NCI-H2107 (cell line): ENCODE results near the gene ITGAX.
"Not testable (repeated sequence)": the region's sequence is repeated elsewhere in the genome, so short reads cannot be mapped to it uniquely, and the experiment has no call there.

Experiments
- DNase-seq: peaks from one replicate; lab custom pipeline; 2025; lab: John Stamatoyannopoulos, UW

ITGAX gene

GRCh38 chr16:31354394-31355291, at the start of gene ITGAX:
ITGAX (plus strand) TSS chr16:31355176; CDS start chr16:31355255, 79 bp downstream.
- DNase-seq: no peak

GRCh38 chr16:31305219-31305618, 49.8 kb upstream of the ITGAX start:
- DNase-seq: no peak

- not testable (repeated sequence) for DNase-seq
Observed at GRCh38 chr16:31308381-31308780, 46.6 kb upstream of the ITGAX start.

GRCh38 chr16:31322500-31322899, 32.5 kb upstream of the ITGAX start:
- DNase-seq: no peak

- no peak for DNase-seq
Observed at GRCh38 chr16:31323959-31324629, 30.9 kb upstream of the ITGAX start.

GRCh38 chr16:31325171-31325570, 29.8 kb upstream of the ITGAX start:
- no peak for DNase-seq

GRCh38 chr16:31327646-31328225, 27.2 kb upstream of the ITGAX start:
- DNase-seq: no peak

GRCh38 chr16:31328322-31329052, 26.5 kb upstream of the ITGAX start:
- no peak for DNase-seq

GRCh38 chr16:31329671-31330552, 25.1 kb upstream of the ITGAX start:
- DNase-seq: no peak

GRCh38 chr16:31330553-31330890, 24.5 kb upstream of the ITGAX start:
- no peak for DNase-seq

- DNase-seq: no peak
Observed at GRCh38 chr16:31331141-31331764, 23.7 kb upstream of the ITGAX start.

- no peak for DNase-seq
Observed at GRCh38 chr16:31331807-31332301, 23.1 kb upstream of the ITGAX start.

GRCh38 chr16:31332544-31332943, 22.4 kb upstream of the ITGAX start:
- no peak for DNase-seq

- DNase-seq: no peak
Observed at GRCh38 chr16:31333686-31334649, 21.0 kb upstream of the ITGAX start.

- no peak for DNase-seq
Observed at GRCh38 chr16:31334934-31335333, 20.0 kb upstream of the ITGAX start.

GRCh38 chr16:31335431-31335830, 19.5 kb upstream of the ITGAX start:
- DNase-seq: no peak

- not testable (repeated sequence) for DNase-seq
Observed at GRCh38 chr16:31338166-31338685, 16.8 kb upstream of the ITGAX start.

- DNase-seq: no peak
Observed at GRCh38 chr16:31344712-31345111, 10.3 kb upstream of the ITGAX start.

GRCh38 chr16:31347445-31347844, 7.5 kb upstream of the ITGAX start:
- no peak for DNase-seq
